Fibroblast of pulmonary artery (primary cell): ENCODE results near the gene DDIAS.

Source experiments
- DNase-seq: peaks from one replicate; pipeline ENCODE4 v3.0.0-alpha.2; 2010; ENCODE audit warnings: low read depth
- H3K4me3 ChIP-seq: replicated peaks from 2 replicates; pipeline ENCODE4 v1.5.1; 2011; ENCODE audit warnings: low read depth, mild to moderate bottlenecking, control low read depth, low read length, moderate library complexity
- TF ChIP-seq, protein P1 (sequence below): IDR thresholded peaks from 2 replicates; pipeline ENCODE4 v1.5.1; 2011; ENCODE audit warnings: mild to moderate bottlenecking, control low read depth, low read length, inconsistent platforms; ENCODE audit errors: missing control alignments

Gene DDIAS

DNA sequence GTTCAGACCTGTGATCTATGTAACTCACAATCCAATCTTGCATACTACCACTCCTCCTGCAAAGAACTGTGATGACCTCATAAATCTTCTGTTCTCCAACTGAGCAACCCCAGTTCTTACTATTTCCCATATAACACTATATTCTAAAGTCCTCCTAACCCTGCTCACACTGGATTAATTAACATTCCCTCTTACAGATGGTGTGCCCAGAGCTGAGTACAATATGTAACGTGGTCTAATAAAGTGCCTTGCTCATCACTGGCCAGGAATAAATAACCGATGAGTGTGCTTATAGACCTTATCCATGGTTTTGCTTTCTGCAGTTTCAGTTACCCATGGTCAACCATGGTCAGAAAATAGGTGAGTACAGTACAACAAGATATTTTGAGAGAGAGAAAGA lies 29.9 kb upstream of the DDIAS start:
- TF ChIP-seq, protein P1, sequence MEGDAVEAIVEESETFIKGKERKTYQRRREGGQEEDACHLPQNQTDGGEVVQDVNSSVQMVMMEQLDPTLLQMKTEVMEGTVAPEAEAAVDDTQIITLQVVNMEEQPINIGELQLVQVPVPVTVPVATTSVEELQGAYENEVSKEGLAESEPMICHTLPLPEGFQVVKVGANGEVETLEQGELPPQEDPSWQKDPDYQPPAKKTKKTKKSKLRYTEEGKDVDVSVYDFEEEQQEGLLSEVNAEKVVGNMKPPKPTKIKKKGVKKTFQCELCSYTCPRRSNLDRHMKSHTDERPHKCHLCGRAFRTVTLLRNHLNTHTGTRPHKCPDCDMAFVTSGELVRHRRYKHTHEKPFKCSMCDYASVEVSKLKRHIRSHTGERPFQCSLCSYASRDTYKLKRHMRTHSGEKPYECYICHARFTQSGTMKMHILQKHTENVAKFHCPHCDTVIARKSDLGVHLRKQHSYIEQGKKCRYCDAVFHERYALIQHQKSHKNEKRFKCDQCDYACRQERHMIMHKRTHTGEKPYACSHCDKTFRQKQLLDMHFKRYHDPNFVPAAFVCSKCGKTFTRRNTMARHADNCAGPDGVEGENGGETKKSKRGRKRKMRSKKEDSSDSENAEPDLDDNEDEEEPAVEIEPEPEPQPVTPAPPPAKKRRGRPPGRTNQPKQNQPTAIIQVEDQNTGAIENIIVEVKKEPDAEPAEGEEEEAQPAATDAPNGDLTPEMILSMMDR: no peak
- no peak for DNase-seq
- no peak overlapping the region for H3K4me3 ChIP-seq

DNA sequence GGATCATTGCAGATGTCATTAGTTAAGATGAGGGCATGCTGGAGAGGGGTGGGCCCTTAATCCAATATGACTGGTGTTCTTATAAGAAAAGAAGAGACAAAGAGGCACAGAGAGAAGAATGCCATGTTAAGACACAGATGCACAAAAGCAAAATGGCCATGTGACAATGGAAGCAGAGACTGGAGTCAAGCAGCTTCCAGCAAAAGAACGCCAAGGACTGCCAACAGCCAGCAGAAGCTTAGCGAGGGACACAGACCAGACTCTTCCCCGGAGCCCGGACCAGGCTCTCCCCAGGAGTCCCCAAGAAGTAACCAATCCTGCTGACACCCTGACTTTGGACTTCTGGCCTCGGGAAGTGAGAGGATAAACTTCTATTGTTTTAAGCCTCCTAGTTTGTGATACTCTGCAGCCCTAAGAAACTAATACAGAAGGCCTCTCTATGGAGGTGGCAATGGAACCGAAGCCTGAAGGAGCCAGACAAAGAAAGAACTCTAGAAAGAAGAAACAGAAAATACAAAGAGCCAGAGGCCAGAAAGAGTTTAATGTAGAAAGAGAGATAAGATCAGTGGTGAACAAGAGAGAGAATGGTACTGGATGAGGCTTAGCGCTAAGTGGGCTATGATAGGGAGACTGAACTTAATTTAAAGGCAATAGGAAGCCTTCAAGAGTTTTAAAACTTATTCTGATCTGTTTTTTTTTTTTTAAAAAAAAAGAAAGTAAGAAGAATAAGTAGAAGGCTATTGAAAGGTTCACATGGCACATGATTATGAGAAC lies 29.0 kb upstream of the DDIAS start:
- TF ChIP-seq, protein P1: no peak
- no peak overlapping the region for H3K4me3 ChIP-seq
- no peak for DNase-seq

DNA sequence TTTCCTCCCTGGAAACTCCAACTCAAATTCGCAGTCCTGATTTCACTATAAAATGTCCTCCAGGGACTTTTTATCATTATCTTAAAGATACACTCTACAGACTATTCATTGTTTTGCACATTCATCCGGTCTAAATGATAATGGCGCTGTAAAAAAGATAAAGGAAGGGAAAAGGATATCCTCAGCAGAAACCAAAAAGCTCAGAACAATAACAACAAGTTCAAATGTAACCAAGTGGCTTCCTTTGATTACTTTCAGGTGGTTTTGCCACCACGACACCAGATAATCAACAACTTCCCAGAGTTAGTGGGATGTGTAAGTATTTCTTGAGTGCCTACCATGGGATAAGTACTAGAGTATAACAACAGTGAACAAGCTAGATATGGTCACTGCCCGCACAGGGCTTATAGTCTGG lies 27.6 kb upstream of the DDIAS start:
- TF ChIP-seq, protein P1: no peak
- DNase-seq: no peak
- H3K4me3 ChIP-seq: no peak overlapping the region

DNA sequence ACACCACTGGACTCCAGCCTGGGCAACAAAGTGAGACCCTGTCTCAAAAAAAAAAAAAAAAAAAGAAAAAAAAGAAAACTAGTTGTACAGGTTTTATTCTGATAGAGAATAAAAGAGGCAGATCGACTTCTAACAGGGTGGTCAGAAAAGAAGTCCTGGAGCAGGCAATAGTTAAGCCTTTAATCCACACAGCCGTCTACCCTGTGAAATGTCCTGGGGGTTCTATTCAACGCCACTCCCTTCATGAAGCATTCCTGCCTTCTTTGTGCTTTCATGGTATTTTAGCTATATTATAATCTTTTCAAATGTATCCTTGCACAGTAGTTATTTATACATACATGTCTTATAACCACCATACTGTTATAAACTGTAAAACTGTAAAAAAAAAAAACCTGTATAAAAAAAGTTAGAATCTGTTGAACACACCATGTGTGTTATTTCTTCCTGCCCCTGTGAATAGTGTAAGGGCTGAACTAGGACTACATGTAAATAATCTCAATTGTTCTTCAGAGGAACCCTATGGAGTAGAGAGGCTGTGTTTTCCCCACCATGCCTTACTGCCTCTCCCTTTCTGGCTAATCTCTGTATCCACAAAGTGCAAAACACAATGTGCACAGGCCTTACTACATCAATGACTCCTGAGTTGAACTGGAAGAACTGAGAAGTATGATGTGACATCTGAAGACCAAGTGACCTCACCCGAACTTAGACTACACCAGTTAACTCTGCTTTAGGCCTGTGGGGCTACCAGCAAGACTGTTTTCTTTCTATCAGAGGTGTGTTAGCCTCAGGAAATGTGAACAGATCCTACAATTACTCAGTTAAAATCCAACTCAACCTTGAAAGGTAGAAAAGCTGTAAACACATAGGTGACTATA lies 26.7 kb upstream of the DDIAS start:
- TF ChIP-seq, protein P1: no peak
- no peak for DNase-seq
- no peak overlapping the region for H3K4me3 ChIP-seq

DNA sequence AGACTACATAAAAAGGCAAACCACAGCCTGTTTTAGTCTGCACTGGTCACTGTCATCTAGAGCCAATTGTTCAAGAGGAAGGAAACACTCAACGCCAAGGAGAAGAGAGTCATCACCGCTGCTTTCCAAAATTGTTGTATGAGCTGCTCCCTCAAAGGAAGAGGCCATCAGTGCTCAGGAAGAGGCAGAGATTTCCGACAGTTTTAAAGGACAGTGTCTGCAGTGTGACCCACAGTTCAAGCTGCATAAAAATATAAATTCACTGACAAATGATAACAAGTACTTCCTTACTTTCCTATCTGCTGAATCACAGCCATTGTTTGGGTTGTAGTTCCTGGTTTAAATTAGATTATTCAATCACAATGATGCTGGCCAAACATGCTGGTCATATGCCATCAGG lies 17.7 kb upstream of the DDIAS start:
- TF ChIP-seq, protein P1: no peak
- no peak overlapping the region for H3K4me3 ChIP-seq
- no peak for DNase-seq

DNA sequence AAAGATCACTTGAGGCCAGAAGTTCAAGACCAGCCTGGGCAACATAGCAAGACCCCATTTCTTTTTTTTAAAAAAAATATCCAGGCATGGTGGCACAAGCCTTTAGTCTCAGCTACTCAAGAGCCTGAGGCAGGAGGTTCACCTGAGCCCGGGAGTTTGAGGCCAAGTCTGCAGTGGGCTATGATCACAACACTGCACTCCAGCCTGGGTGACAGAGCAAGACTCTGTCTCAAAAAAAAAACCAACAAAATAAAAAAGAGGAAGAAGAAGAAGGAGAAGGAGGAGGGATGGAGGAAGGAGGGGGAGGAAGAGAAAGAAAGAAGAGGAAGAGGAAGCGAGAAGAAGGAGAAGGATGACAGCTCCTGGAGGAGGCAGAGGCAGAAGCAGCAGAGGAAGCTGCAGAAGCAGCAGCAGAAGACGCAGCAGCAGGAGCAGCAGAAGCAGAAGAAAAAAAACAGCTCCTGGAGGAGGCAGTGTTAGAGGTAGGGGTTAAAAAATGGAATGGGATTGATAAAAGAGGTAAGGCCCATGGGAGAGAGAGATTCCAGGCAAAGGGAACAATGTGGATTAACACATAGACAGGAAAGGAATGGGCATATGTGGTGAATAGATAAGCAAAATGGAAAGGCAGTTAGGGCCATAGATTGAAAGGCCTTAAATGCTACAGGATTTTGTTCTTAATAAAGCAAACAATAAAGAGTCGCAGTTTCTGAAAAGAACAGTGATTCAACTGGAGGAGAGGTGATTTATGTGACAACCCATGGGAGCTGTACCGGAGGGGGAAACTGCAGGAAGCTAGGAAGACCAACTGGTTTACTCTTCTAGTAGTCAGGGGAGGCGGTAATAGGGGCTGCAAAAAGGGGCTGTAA lies 12.2 kb upstream of the DDIAS start:
- TF ChIP-seq, protein P1: no peak
- DNase-seq: no peak
- H3K4me3 ChIP-seq: no peak overlapping the region
